Endothelial cell of umbilical vein (primary cell): ENCODE measurements around the gene DNAH10. TPM values are rescaled to one million over a fixed set of nuclear protein-coding genes. Genes with fewer than 3 reads are reported as not detected.

Source experiments
- BruUV-seq: library from RNA; stranded (reverse); fragments of 400-500 nt; replicated peaks from 2 replicates; lab custom pipeline; 2021; lab: Mats Ljungman, UMichigan
- CTCF ChIA-PET: fragments of 300-600, 350-600 bp; sonication (Branson Sonifier 250); formaldehyde crosslinking; loops from one replicate; lab custom pipeline; 2021; ENCODE audit warnings: antibody characterized with exemption, inconsistent platforms; lab: Charles Lee
- POLR2A ChIA-PET: fragments of 300-600, 350-600 bp; sonication (Branson Sonifier 250); formaldehyde crosslinking; loops from one replicate; lab custom pipeline; 2021; ENCODE audit warnings: antibody characterized with exemption, inconsistent platforms; lab: Charles Lee
- DNase-seq: peaks from one replicate; pipeline ENCODE4 v3.0.0-alpha.2; 2011; ENCODE audit warnings: low read depth, low spot score
- FAIRE-seq: peaks from 2 replicates; lab custom pipeline; 2011; peaks lifted over from hg19 to GRCh38; lab: Jason Lieb, UNC
- H2AFZ ChIP-seq: 2 replicates; pipeline ENCODE4 v1.6.0; 2012; ENCODE audit warnings: low read depth, low read length, control low read depth, inconsistent platforms
- H3K27ac ChIP-seq: 2 replicates; pipeline ENCODE4 v1.5.1; 2011; ENCODE audit warnings: low read depth, mild to moderate bottlenecking, control low read depth, low read length, moderate library complexity; ENCODE audit not compliant: insufficient read depth
- H3K27me3 ChIP-seq, 2 experiments: 2 replicates each; pipeline versions ENCODE4 v1.6.0 to v1.6.1; 2011; ENCODE audit warnings: low read length in 2 of 2, mixed read lengths in 1 of 2; ENCODE audit not compliant: control insufficient read depth in 2 of 2, insufficient read depth in 2 of 2
- H3K36me3 ChIP-seq, 2 experiments: 2 replicates in 1 of 2; 3 replicates in 1 of 2; pipeline ENCODE4 v1.5.1; 2011; ENCODE audit warnings: low read length in 2 of 2, mild to moderate bottlenecking in 1 of 2, moderate library complexity in 1 of 2; ENCODE audit not compliant: control insufficient read depth in 2 of 2, insufficient read depth in 2 of 2; ENCODE audit errors: extremely low read depth in 1 of 2
- H3K4me1 ChIP-seq: 3 replicates; pipeline ENCODE4 v1.5.1; 2011; ENCODE audit warnings: mild to moderate bottlenecking, low read length; ENCODE audit not compliant: control insufficient read depth, insufficient read depth; ENCODE audit errors: extremely low read depth
- H3K4me2 ChIP-seq: 2 replicates; pipeline ENCODE4 v1.6.1; 2011; ENCODE audit warnings: low read length, control low read depth, mixed read lengths; ENCODE audit not compliant: insufficient read depth
- H3K4me3 ChIP-seq, 3 experiments: fragments of 200-600 bp in 1 of 3; sonication (generic), shearing (Covaris generic) in 1 of 3; replicated peaks in 1 of 3; 2 replicates each; pipeline ENCODE4 v1.5.1; 2011 to 2016; ENCODE audit warnings: control low read depth in 3 of 3, low read length in 3 of 3, mild to moderate bottlenecking in 2 of 3, inconsistent platforms in 1 of 3, low read depth in 1 of 3, moderate library complexity in 1 of 3; ENCODE audit not compliant: insufficient read depth in 1 of 3
- H3K79me2 ChIP-seq: 2 replicates; pipeline ENCODE4 v1.6.0; 2012; ENCODE audit warnings: low read length, inconsistent platforms; ENCODE audit not compliant: control insufficient read depth, insufficient read depth
- H3K9ac ChIP-seq: replicated peaks from 2 replicates; pipeline ENCODE3; 2011; ENCODE audit warnings: low read length, control low read depth; ENCODE audit not compliant: insufficient read depth; ENCODE audit errors: extremely low read depth
- H3K9me1 ChIP-seq: replicated peaks from 3 replicates; pipeline ENCODE4 v1.6.0; 2011; ENCODE audit warnings: mild to moderate bottlenecking, low read length; ENCODE audit not compliant: control insufficient read depth, insufficient read depth; ENCODE audit errors: extremely low read depth
- H3K9me3 ChIP-seq: replicated peaks from 2 replicates; pipeline ENCODE4 v1.5.1; 2012; ENCODE audit warnings: low read length, inconsistent platforms; ENCODE audit not compliant: control insufficient read depth, insufficient read depth
- H4K20me1 ChIP-seq: replicated peaks from 2 replicates; pipeline ENCODE3; 2011; ENCODE audit warnings: mild to moderate bottlenecking, low read length; ENCODE audit not compliant: control insufficient read depth, insufficient read depth; ENCODE audit errors: extremely low read depth
- EZH2 ChIP-seq: IDR thresholded peaks from 2 replicates; pipeline ENCODE4 v1.6.1; 2012; ENCODE audit warnings: borderline replicate concordance, low read depth, mild to moderate bottlenecking, moderate library complexity, low read length, inconsistent platforms; ENCODE audit not compliant: severe bottlenecking
- FOS ChIP-seq: IDR thresholded peaks from 2 replicates; pipeline ENCODE4 v1.6.1; 2011; ENCODE audit warnings: mild to moderate bottlenecking, low read length, moderate library complexity, borderline replicate concordance; ENCODE audit not compliant: insufficient read depth
- GATA2 ChIP-seq: IDR thresholded peaks from 2 replicates; pipeline ENCODE4 v1.7.0; 2011; ENCODE audit warnings: low read depth, mild to moderate bottlenecking, moderate library complexity, mixed read lengths, low read length; ENCODE audit not compliant: insufficient read length, insufficient read depth
- JUN ChIP-seq: IDR thresholded peaks from 2 replicates; pipeline ENCODE4 v1.6.1; 2011; ENCODE audit warnings: borderline replicate concordance, low read depth; ENCODE audit not compliant: insufficient read length, insufficient read depth
- MYC ChIP-seq: IDR thresholded peaks from one replicate; pipeline ENCODE4 v1.6.1; 2011; ENCODE audit warnings: mild to moderate bottlenecking, low read depth, low read length
- POLR2A ChIP-seq: IDR thresholded peaks from 2 replicates; pipeline ENCODE4 v1.6.1; 2012; ENCODE audit warnings: low read depth, mild to moderate bottlenecking, control low read depth, low read length
- POLR2AphosphoS5 ChIP-seq: IDR thresholded peaks from 2 replicates; pipeline ENCODE4 v1.6.1; 2012; ENCODE audit warnings: low read depth, mild to moderate bottlenecking, control low read depth, low read length, moderate library complexity; ENCODE audit not compliant: insufficient read depth
- dilution Hi-C: fragments of 300-500 bp; cut with MboI; formaldehyde crosslinking; loops from one replicate; pipeline ENCODE4 v1.15.0; 2019; ENCODE audit warnings: low sequenced_read_pairs; ENCODE audit not compliant: extremely low pct_ligation_motif_present
- intact Hi-C: fragments of 100-400 bp; cut with micrococcal nuclease; formaldehyde crosslinking; loops from one replicate; pipeline ENCODE4 v1.10.0; 2022
- polyA plus RNA-seq, 4 experiments: library from polyadenylated mRNA; depleted of rRNA in 3 of 4; stranded (reverse) in 3 of 4; unstranded in 1 of 4; fragments of >200 nt; gene quantifications; 2 replicates each; pipeline versions ENCODE4 v1.2.1 to v1.2.3, GENCODE V29; 2011 to 2012; ENCODE audit warnings: missing spikeins in 1 of 4
- total RNA-seq: library from RNA; stranded (reverse); gene quantifications from 2 replicates; pipeline ENCODE4 v1.2.3, GENCODE V29; 2021
- TF ChIP-seq, protein P1 (sequence below): IDR thresholded peaks from 2 replicates; pipeline ENCODE4 v1.6.1; 2011; ENCODE audit not compliant: insufficient read depth, insufficient read length

The DNAH10 gene
- total and polyA plus RNA-seq, 2 donors (not counting 3 experiments of a cell fraction or from before 2014, with no cell fraction given) = 0.04 to 0.31 TPM

DNA sequence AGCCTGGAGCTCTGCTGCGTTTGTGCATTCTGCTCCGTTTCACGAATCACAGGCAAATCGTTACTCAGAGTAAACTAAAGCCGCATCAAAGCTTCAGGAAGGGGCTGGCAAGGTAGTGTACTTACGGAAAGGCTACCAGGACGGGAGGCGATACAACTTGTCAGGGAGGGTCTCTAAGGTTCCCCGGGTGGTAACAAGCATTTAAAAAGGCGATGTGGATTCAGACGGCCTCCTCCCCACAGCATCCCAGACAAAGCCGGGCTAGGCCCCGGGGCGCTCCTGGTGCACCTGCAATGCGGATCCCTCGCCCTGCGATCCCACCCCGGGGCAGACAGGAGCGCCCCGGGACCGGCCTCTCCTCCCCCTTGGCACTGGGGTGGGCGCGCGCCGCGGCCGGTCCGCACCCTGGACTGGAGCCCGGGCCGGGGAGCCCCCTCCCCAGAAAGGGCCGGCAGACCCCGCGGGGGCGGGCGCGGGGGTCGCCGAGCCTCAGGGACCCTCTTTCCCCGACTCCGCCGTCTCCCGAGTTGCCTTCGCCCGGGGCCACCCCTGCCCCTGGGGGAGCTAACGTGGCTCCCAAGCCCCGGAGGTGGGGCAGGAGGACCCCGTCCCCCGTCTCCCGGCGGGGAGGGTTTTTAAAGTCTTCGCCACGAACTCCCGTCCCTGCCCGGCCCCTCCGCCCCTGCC, 209.8 kb downstream of the DNAH10 start:
- Histone ChIP-seq H3K27ac (peak overlapping the region; percentile 24), H3K4me1 (peaks cover 4% of the 10 kb centered on the region), H3K36me3 (peaks cover 0 to 3% of the 10 kb centered on the region in 2 experiments), H3K9ac (peak overlapping the region; percentile 78), H3K9me1 (no peaks in the 10 kb centered on the region), H3K4me3 (peak overlapping the region; percentile 63 to 81 (median 75)), H3K27me3 (no peaks in the 10 kb centered on the region), H4K20me1 (no peaks in the 10 kb centered on the region), H3K4me2 (peak overlapping the region; percentile 93), H2AFZ (peak overlapping the region; percentile 72), H3K9me3 (no peaks in the 10 kb centered on the region), H3K79me2 (peaks cover 5% of the 10 kb centered on the region)
- TF ChIP-seq POLR2AphosphoS5 (no peak), GATA2 (no peak), JUN (no peak), MYC (no peak), POLR2A (no peak), EZH2 (no peak), FOS (no peak)
- TF ChIP-seq, protein P1, sequence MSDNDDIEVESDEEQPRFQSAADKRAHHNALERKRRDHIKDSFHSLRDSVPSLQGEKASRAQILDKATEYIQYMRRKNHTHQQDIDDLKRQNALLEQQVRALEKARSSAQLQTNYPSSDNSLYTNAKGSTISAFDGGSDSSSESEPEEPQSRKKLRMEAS = no peak
- no peak for FAIRE-seq
- ChIA-PET CTCF (interaction anchor here (0.7 to 2.0 kb wide), 5 partner anchors 10 to 67 kb away, joined by 3 to 23 read pairs (median 4); no protein-coding TSS in a partner anchor), POLR2A (interaction anchor here (0.7 kb wide), 1 partner anchor 24 kb away, joined by 7 read pairs; no protein-coding TSS in a partner anchor)
- dilution Hi-C loops = no loop called here
- intact Hi-C loops = loop anchor here (1.0 to 5.0 kb wide), 3 partner anchors 20 to 340 kb away; partner anchors contain the start of genes EIF2B1 and GTF2H3
- BruUV-seq = no TSS peak
- no peak for DNase-seq
